H1 (cell line): ENCODE measurements around the gene ZNF211. TPM values are rescaled to one million over a fixed set of nuclear protein-coding genes. Genes with fewer than 3 reads are reported as not detected.
A peak's percentile ranks its signal among the peaks of the same experiment; 100 is the strongest.

ENCODE experiments used
- CTCF ChIA-PET: fragments of 300-600 bp; sonication (Branson Sonifier 250); formaldehyde crosslinking; loops from one replicate; lab custom pipeline; 2021; ENCODE audit not compliant: partially characterized antibody; lab: Charles Lee
- POLR2A ChIA-PET: fragments of 300-600 bp; sonication (Branson Sonifier 250); formaldehyde crosslinking; loops from one replicate; lab custom pipeline; 2021; ENCODE audit warnings: inconsistent platforms; ENCODE audit not compliant: partially characterized antibody; lab: Charles Lee
- DNase-seq, 2 experiments: peaks; one replicate each; pipeline versions ENCODE4 v3.0.0 to v3.0.0-alpha.2; 2010 to 2022; ENCODE audit warnings: low spot score in 2 of 2, low read depth in 1 of 2, mixed read lengths in 1 of 2
- FAIRE-seq: peaks from 2 replicates; lab custom pipeline; 2011; peaks lifted over from hg19 to GRCh38; lab: Jason Lieb, UNC
- H2AFZ ChIP-seq: 2 replicates; pipeline ENCODE4 v1.8.1; 2012; ENCODE audit warnings: low read length, inconsistent platforms
- H2AK5ac ChIP-seq: 2 replicates; pipeline ENCODE4 v1.6.1; 2013; ENCODE audit warnings: low read depth, low read length
- H2BK120ac ChIP-seq: replicated peaks from 2 replicates; pipeline ENCODE3; 2013; ENCODE audit warnings: low read depth, low read length, inconsistent platforms
- H2BK12ac ChIP-seq: 2 replicates; pipeline ENCODE4 v1.6.1; 2013; ENCODE audit warnings: low read depth, low read length
- H2BK15ac ChIP-seq: 2 replicates; pipeline ENCODE4 v1.6.1; 2013; ENCODE audit warnings: low read length
- H2BK20ac ChIP-seq: 2 replicates; pipeline ENCODE4 v1.6.1; 2013; ENCODE audit warnings: low read length
- H2BK5ac ChIP-seq: 2 replicates; pipeline ENCODE4 v1.6.1; 2013; ENCODE audit warnings: low read depth, low read length
- H3K14ac ChIP-seq: 2 replicates; pipeline ENCODE4 v1.6.1; 2013; ENCODE audit warnings: inconsistent platforms; ENCODE audit not compliant: insufficient read length
- H3K18ac ChIP-seq: 2 replicates; pipeline ENCODE4 v1.6.1; 2013; ENCODE audit warnings: low read length; ENCODE audit errors: extremely low read depth
- H3K23ac ChIP-seq: 2 replicates; pipeline ENCODE4 v1.6.1; 2013; ENCODE audit warnings: inconsistent platforms; ENCODE audit not compliant: insufficient read length
- H3K23me2 ChIP-seq: 2 replicates; pipeline ENCODE4 v1.6.1; 2013; ENCODE audit warnings: low read depth, low read length
- H3K27ac ChIP-seq: 2 replicates; pipeline ENCODE4 v1.6.1; 2011; ENCODE audit warnings: low read depth, low read length, inconsistent platforms
- H3K27me3 ChIP-seq, 4 experiments: replicated peaks in 1 of 4; 1 replicate in 1 of 4; 2 replicates in 3 of 4; pipeline versions ENCODE4 v1.6.1 to v1.8.1; 2011 to 2013; ENCODE audit warnings: low read length in 3 of 4, mild to moderate bottlenecking in 3 of 4, inconsistent platforms in 2 of 4, mixed read lengths in 2 of 4, moderate library complexity in 1 of 4; ENCODE audit not compliant: control insufficient read depth in 3 of 4, insufficient read depth in 3 of 4; ENCODE audit errors: extremely low read depth in 1 of 4
- H3K36me3 ChIP-seq, 4 experiments: 2 replicates each; pipeline versions ENCODE4 v1.6.1 to v1.8.1; 2011 to 2013; ENCODE audit warnings: mild to moderate bottlenecking in 4 of 4, low read length in 3 of 4, moderate library complexity in 2 of 4, control low read depth in 1 of 4, inconsistent platforms in 1 of 4; ENCODE audit not compliant: insufficient read depth in 4 of 4, control insufficient read depth in 2 of 4
- H3K4ac ChIP-seq: replicated peaks from 2 replicates; pipeline ENCODE3; 2013; ENCODE audit warnings: low read length, low read depth, mixed read lengths, inconsistent platforms; ENCODE audit not compliant: insufficient read length
- H3K4me1 ChIP-seq, 4 experiments: replicated peaks in 1 of 4; 1 replicate in 1 of 4; 2 replicates in 3 of 4; pipeline versions ENCODE4 v1.6.1 to v1.8.1; 2011 to 2013; ENCODE audit warnings: low read length in 3 of 4, inconsistent platforms in 2 of 4, mixed read lengths in 1 of 4; ENCODE audit not compliant: insufficient read depth in 4 of 4, control insufficient read depth in 3 of 4
- H3K4me2 ChIP-seq, 2 experiments: 2 replicates each; pipeline versions ENCODE4 v1.6.1 to v1.8.1; 2011 to 2013; ENCODE audit warnings: low read depth in 2 of 2, low read length in 2 of 2, control low read depth in 1 of 2, inconsistent platforms in 1 of 2, mild to moderate bottlenecking in 1 of 2; ENCODE audit not compliant: insufficient read depth in 1 of 2
- H3K4me3 ChIP-seq, 4 experiments: fragments of 200-600, 300-600 bp in 1 of 4; sonication (generic), shearing (Covaris generic), sonication (Bioruptor Twin) in 1 of 4; 2 replicates each; pipeline versions ENCODE4 v1.5.1 to v1.8.1; 2011 to 2016; ENCODE audit warnings: low read length in 4 of 4, low read depth in 3 of 4, control low read depth in 2 of 4, inconsistent platforms in 2 of 4, mild to moderate bottlenecking in 2 of 4, mixed read lengths in 1 of 4, moderate library complexity in 1 of 4; ENCODE audit not compliant: insufficient read depth in 2 of 4; ENCODE audit errors: extremely low read depth in 1 of 4
- H3K56ac ChIP-seq: replicated peaks from 2 replicates; pipeline ENCODE3; 2013; ENCODE audit warnings: low read depth, mild to moderate bottlenecking, mixed read lengths, low read length, inconsistent platforms; ENCODE audit not compliant: insufficient read length
- H3K79me1 ChIP-seq: 2 replicates; pipeline ENCODE4 v1.6.1; 2013; ENCODE audit warnings: low read depth, low read length, control low read depth
- H3K79me2 ChIP-seq, 2 experiments: 2 replicates each; pipeline versions ENCODE4 v1.6.1 to v1.8.1; 2012 to 2013; ENCODE audit warnings: low read length in 2 of 2, mild to moderate bottlenecking in 2 of 2, inconsistent platforms in 1 of 2; ENCODE audit not compliant: insufficient read depth in 2 of 2, control insufficient read depth in 1 of 2
- H3K9ac ChIP-seq, 4 experiments: replicated peaks in 1 of 4; 1 replicate in 1 of 4; 2 replicates in 3 of 4; pipeline versions ENCODE4 v1.6.1 to v1.8.1; 2011 to 2013; ENCODE audit warnings: low read depth in 3 of 4, low read length in 3 of 4, control low read depth in 2 of 4, mild to moderate bottlenecking in 2 of 4, moderate library complexity in 2 of 4, inconsistent platforms in 1 of 4; ENCODE audit errors: extremely low read depth in 1 of 4
- H3K9me3 ChIP-seq, 2 experiments: 2 replicates each; pipeline versions ENCODE4 v1.6.1 to v1.8.1; 2012 to 2013; ENCODE audit warnings: mild to moderate bottlenecking in 2 of 2, moderate library complexity in 2 of 2, control low read depth in 1 of 2, inconsistent platforms in 1 of 2, low read depth in 1 of 2, low read length in 1 of 2, mixed read lengths in 1 of 2; ENCODE audit not compliant: insufficient read depth in 2 of 2
- H4K20me1 ChIP-seq, 2 experiments: replicated peaks in 1 of 2; 2 replicates each; pipeline versions ENCODE3 to v1.8.1; 2011 to 2013; ENCODE audit warnings: inconsistent platforms in 2 of 2, low read length in 2 of 2, mild to moderate bottlenecking in 1 of 2; ENCODE audit not compliant: insufficient read depth in 2 of 2, control insufficient read depth in 1 of 2
- H4K5ac ChIP-seq: 2 replicates; pipeline ENCODE4 v1.6.1; 2013; ENCODE audit warnings: low read length, low read depth, mixed read lengths, inconsistent platforms; ENCODE audit not compliant: insufficient read length
- H4K8ac ChIP-seq: 2 replicates; pipeline ENCODE4 v1.8.0; 2013; ENCODE audit warnings: mild to moderate bottlenecking, moderate library complexity, low read length, inconsistent platforms; ENCODE audit not compliant: insufficient read depth; ENCODE audit errors: extremely low read depth
- H4K91ac ChIP-seq: replicated peaks from 2 replicates; pipeline ENCODE3; 2013; ENCODE audit warnings: low read length, mixed read lengths, inconsistent platforms; ENCODE audit not compliant: insufficient read length
- KDM1A ChIP-seq: fragments of 200-600, 300-600 bp; sonication (generic); IDR thresholded peaks from 2 replicates; pipeline ENCODE4 v1.7.1; 2016; ENCODE audit warnings: mild to moderate bottlenecking, low read length, borderline replicate concordance
- KDM5A ChIP-seq: fragments of 200-600 bp; IDR thresholded peaks from 2 replicates; pipeline ENCODE4 v1.7.1; 2012; ENCODE audit warnings: mild to moderate bottlenecking, low read length, inconsistent platforms, mixed read lengths
- PHF8 ChIP-seq: fragments of 200-600 bp; sonication (generic); conservative IDR thresholded peaks from 2 replicates; pipeline ENCODE4 v1.7.1; 2012; ENCODE audit warnings: low read depth, mild to moderate bottlenecking, inconsistent platforms, low read length, moderate library complexity
- POLR2AphosphoS5 ChIP-seq: IDR thresholded peaks from 2 replicates; pipeline ENCODE4 v1.6.1; 2011; ENCODE audit warnings: low read depth, low read length
- RAD21 ChIP-seq, 2 experiments: IDR thresholded peaks in 1 of 2; conservative IDR thresholded peaks in 1 of 2; 2 replicates each; pipeline ENCODE4 v1.6.1; 2011; ENCODE audit warnings: low read depth in 2 of 2, low read length in 2 of 2, improper control_type of control experiment in 1 of 2, inconsistent platforms in 1 of 2, mild to moderate bottlenecking in 1 of 2, moderate library complexity in 1 of 2
- SP1 ChIP-seq: IDR thresholded peaks from 2 replicates; pipeline ENCODE4 v1.6.1; 2011; ENCODE audit warnings: low read depth, low read length
- SUZ12 ChIP-seq: fragments of 200-600 bp; sonication (generic); IDR thresholded peaks from 2 replicates; pipeline ENCODE4 v1.6.1; 2012; ENCODE audit warnings: mild to moderate bottlenecking, inconsistent platforms, low read length, moderate library complexity, mixed read lengths
- WGBS, 2 experiments: shearing (Covaris generic) in 1 of 2; methylation state at CpG; one replicate each; pipeline versions ENCODE4 v1.1.6 to v1.1.7; 2013 to 2015; ENCODE audit warnings: low lambda C conversion rate in 2 of 2, mixed read lengths in 2 of 2, inconsistent platforms in 1 of 2, low coverage in 1 of 2, missing lambda C conversion rate in 1 of 2; ENCODE audit not compliant: insufficient replicate concordance in 2 of 2, insufficient coverage in 1 of 2, insufficient read length in 1 of 2; ENCODE audit errors: extremely low coverage in 1 of 2, missing lambda C conversion rate in 1 of 2; 5-methylcytosine and 5-hydroxymethylcytosine counted together
- polyA plus RNA-seq, 7 experiments: library from polyadenylated mRNA; depleted of rRNA in 3 of 7; stranded (reverse) in 5 of 7; unstranded in 2 of 7; fragments of >200 nt in 5 of 7; fragments of 200-250 nt in 2 of 7; gene quantifications; 1 replicate in 5 of 7; 2 replicates in 1 of 7; 4 replicates in 1 of 7; pipeline versions ENCODE4 v1.2.1 to v1.2.3, GENCODE V29; 2011 to 2013; ENCODE audit warnings: missing spikeins in 2 of 7, mixed read lengths in 2 of 7
- total RNA-seq: library from RNA; stranded (reverse); fragmentation: NEBNext Ultra II Directional; extraction: Animal tissue kit (Norgen Biotek cat#: 25700); gene quantifications from 2 replicates; pipeline ENCODE4 v1.2.1, GENCODE V29; 2021

Gene ZNF211
- total and polyA plus RNA-seq, 2 of the 8 experiments (the other 6 are each of a cell fraction or from before 2014, with no cell fraction given) = 7.5 to 15.7 TPM

- H2BK15ac ChIP-seq = no peak overlapping the region
- no peaks in the 10 kb centered on the region for H3K79me2 ChIP-seq
- H3K9me3 ChIP-seq = no peaks in the 10 kb centered on the region
- peaks cover 0 to 2% (median 0%) of the 10 kb centered on the region in 4 experiments; a peak in 1 of 7 replicates for H3K4me1 ChIP-seq
- H3K9ac ChIP-seq = no peak overlapping the region
- H4K91ac ChIP-seq = no peak overlapping the region
- no peak overlapping the region for H2BK12ac ChIP-seq
- no peak overlapping the region for H3K4me2 ChIP-seq
- no peak overlapping the region for H2BK5ac ChIP-seq
- no peak overlapping the region for H4K5ac ChIP-seq
- no peak overlapping the region for H3K56ac ChIP-seq
- H4K8ac ChIP-seq = no peak overlapping the region
- H3K23ac ChIP-seq = no peak overlapping the region
- H3K27me3 ChIP-seq = peaks cover 0 to 2% (median 0%) of the 10 kb centered on the region in 4 experiments; a peak in 1 of 7 replicates
- no peak overlapping the region for H2AFZ ChIP-seq
- no peaks in the 10 kb centered on the region; the same call in 1 of the 2 replicates for H3K23me2 ChIP-seq
- no peak overlapping the region for H2BK120ac ChIP-seq
- DNase-seq (peak in 1 of 2 experiments; percentile 3), FAIRE-seq (no peak)
- POLR2A ChIA-PET = interaction anchor here (1.4 kb wide), 1 partner anchor 17 kb away, joined by 5 read pairs; no protein-coding TSS in a partner anchor
- no peaks in the 10 kb centered on the region for H3K79me1 ChIP-seq
- 74% methylated on average over 2 of the region's 2 CpGs; no CpG with 5 or more reads in 1 of the 2 experiments for WGBS, 2 experiments
- H3K36me3 ChIP-seq = no peaks in the 10 kb centered on the region
- CTCF ChIA-PET = no interaction called here
- no peak overlapping the region for H3K27ac ChIP-seq
- H3K4ac ChIP-seq = no peak overlapping the region
- no peaks in the 10 kb centered on the region for H4K20me1 ChIP-seq
- no peak overlapping the region for H3K18ac ChIP-seq
- H3K14ac ChIP-seq = no peak overlapping the region
- no peak overlapping the region for H2AK5ac ChIP-seq
- no peak overlapping the region for H3K4me3 ChIP-seq
- no peak overlapping the region for H2BK20ac ChIP-seq
- TF ChIP-seq POLR2AphosphoS5 (no peak), SUZ12 (no peak), PHF8 (no peak), RAD21 (IDR thresholded peaks at IDR 0.05 in 1 of 2, conservative IDR thresholded peaks at IDR 0.05 in 1 of 2; ENCODE audit: low read depth in 2 of 2, low read length in 2 of 2) (no peak), SP1 (no peak), KDM5A (no peak), KDM1A (no peak)
Observed at GRCh38 chr19:57653689-57654088, 20.7 kb downstream of the ZNF211 start.
